HFFc6 (cell line): ENCODE results near the gene PNPLA6. TPM values are rescaled to one million over a fixed set of nuclear protein-coding genes. Genes with fewer than 3 reads are reported as not detected.

ENCODE experiments used
- DNase-seq: peaks from one replicate; pipeline ENCODE4 v3.0.0-alpha.2; 2018
- H3K27ac Mint-ChIP-seq: 2 replicates; pipeline ENCODE4 v1.8.0; 2020; ENCODE audit warnings: mild to moderate bottlenecking, mixed read lengths
- H3K27me3 Mint-ChIP-seq: 2 replicates; pipeline ENCODE4 v1.8.0; 2021; ENCODE audit warnings: mild to moderate bottlenecking, moderate library complexity, mixed read lengths; ENCODE audit not compliant: insufficient read depth
- H3K36me3 Mint-ChIP-seq: 2 replicates; pipeline ENCODE4 v1.8.0; 2021; ENCODE audit warnings: low read depth, mixed read lengths
- H3K4me1 Mint-ChIP-seq: 2 replicates; pipeline ENCODE4 v1.8.0; 2020; ENCODE audit warnings: low read depth, mixed read lengths
- H3K4me3 Mint-ChIP-seq: 2 replicates; pipeline ENCODE4 v1.8.0; 2020; ENCODE audit warnings: mild to moderate bottlenecking, moderate library complexity, mixed read lengths
- H3K9me3 Mint-ChIP-seq: 2 replicates; pipeline ENCODE4 v1.8.0; 2020; ENCODE audit warnings: mild to moderate bottlenecking, mixed read lengths
- total RNA-seq, 6 experiments: library from RNA; stranded (reverse); fragmentation: NEBNext Ultra II Directional; extraction: Animal tissue kit (Norgen Biotek cat#: 25700); gene quantifications; 2 replicates in 1 of 6; 3 replicates in 5 of 6; pipeline ENCODE4 v1.2.3, GENCODE V29; 2021
- TF ChIP-seq, protein P1 (sequence below): fragments of 200-600 bp; sonication (generic); IDR thresholded peaks from 2 replicates; pipeline ENCODE4 v1.5.0; 2021; ENCODE audit warnings: antibody characterized with exemption, mild to moderate bottlenecking

The PNPLA6 gene
- total RNA-seq, 6 experiments from 2014 or later = 123 to 157 (median 138) TPM

DNA sequence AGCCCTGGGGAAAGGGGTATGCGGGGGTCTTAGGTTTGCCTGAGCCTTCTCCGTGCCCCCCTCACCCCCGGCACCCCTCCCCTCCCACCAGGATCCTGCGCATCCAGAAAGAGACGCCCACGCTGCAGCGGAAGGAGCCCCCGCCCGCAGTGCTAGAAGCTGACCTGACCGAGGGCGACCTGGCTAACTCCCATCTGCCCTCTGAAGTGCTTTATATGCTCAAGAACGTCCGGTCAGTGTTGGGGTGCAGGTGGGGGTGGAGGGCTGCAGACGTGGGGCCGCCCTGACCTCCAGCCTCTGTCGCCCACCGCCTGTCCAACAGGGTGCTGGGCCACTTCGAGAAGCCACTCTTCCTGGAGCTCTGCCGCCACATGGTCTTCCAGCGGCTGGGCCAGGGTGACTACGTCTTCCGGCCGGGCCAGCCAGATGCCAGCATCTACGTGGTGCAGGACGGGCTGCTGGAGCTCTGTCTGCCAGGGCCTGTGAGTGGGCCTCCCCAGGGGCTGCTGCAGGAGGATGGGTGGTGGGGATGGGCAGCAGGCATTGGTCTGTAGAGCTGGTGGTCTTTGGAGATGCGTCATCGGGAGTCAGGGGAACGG, 4.4 kb downstream of the PNPLA6 start:
- Mint-ChIP-seq H3K4me3 (no peak overlapping the region), H3K4me1 (peaks cover 6% of the 10 kb centered on the region), H3K36me3 (peaks cover 21% of the 10 kb centered on the region), H3K9me3 (no peaks in the 10 kb centered on the region), H3K27me3 (peaks cover 2% of the 10 kb centered on the region), H3K27ac (no peak overlapping the region)
- TF ChIP-seq, protein P1, sequence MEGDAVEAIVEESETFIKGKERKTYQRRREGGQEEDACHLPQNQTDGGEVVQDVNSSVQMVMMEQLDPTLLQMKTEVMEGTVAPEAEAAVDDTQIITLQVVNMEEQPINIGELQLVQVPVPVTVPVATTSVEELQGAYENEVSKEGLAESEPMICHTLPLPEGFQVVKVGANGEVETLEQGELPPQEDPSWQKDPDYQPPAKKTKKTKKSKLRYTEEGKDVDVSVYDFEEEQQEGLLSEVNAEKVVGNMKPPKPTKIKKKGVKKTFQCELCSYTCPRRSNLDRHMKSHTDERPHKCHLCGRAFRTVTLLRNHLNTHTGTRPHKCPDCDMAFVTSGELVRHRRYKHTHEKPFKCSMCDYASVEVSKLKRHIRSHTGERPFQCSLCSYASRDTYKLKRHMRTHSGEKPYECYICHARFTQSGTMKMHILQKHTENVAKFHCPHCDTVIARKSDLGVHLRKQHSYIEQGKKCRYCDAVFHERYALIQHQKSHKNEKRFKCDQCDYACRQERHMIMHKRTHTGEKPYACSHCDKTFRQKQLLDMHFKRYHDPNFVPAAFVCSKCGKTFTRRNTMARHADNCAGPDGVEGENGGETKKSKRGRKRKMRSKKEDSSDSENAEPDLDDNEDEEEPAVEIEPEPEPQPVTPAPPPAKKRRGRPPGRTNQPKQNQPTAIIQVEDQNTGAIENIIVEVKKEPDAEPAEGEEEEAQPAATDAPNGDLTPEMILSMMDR = no peak
- no peak for DNase-seq

DNA sequence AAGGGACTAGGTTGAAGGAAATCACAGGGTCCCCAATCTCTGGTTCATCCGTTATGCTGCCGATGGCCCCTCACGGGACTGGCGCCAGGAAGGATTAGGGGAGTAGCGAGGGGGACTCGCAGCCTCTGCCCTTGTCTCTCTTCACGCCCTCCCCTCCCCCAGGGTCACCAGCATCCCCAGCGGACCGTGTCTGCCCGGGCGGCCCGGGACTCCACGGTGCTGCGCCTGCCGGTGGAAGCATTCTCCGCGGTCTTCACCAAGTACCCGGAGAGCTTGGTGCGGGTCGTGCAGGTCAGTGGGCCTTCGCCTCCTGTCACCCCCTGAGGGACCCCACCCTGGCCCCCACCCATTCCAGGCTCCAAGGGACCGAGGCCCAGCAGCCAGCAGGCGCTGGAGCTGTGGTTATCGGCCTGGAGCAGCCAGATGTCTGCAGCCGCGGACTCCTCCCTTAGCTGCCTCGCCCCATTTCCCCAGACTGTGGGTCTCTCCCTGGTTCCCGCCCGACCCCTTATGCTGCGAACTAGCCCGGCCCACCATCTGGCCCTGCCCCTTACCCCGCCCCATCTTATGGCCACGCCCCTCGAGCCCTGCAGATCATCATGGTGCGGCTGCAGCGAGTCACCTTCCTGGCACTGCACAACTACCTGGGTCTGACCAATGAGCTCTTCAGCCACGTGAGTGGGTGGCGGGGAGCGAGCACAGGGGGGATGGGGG, 5.4 kb downstream of the PNPLA6 start:
- no peaks in the 10 kb centered on the region for H3K9me3 Mint-ChIP-seq
- no peak for DNase-seq
- no peak overlapping the region for H3K4me3 Mint-ChIP-seq
- H3K27me3 Mint-ChIP-seq = peaks cover 3% of the 10 kb centered on the region
- TF ChIP-seq, protein P1 = no peak
- H3K36me3 Mint-ChIP-seq = peaks cover 23% of the 10 kb centered on the region
- H3K4me1 Mint-ChIP-seq = peaks cover 6% of the 10 kb centered on the region
- H3K27ac Mint-ChIP-seq = no peak overlapping the region

DNA sequence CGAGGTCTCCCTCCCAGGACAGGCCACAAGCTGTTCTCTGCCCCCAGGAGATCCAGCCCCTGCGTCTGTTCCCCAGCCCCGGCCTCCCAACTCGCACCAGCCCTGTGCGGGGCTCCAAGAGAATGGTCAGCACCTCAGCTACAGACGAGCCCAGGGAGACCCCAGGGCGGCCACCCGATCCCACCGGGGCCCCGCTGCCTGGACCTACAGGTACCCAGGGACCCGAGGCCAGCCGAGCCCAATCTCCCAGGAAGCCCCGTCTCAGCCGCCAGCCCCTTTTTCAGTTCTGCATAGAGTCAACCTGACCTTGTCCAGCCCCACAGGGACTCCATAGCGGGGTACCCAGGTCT, 5.9 kb downstream of the PNPLA6 start:
- no peak overlapping the region for H3K27ac Mint-ChIP-seq
- DNase-seq = no peak
- H3K36me3 Mint-ChIP-seq = peaks cover 26% of the 10 kb centered on the region
- no peaks in the 10 kb centered on the region for H3K9me3 Mint-ChIP-seq
- no peak overlapping the region for H3K4me3 Mint-ChIP-seq
- TF ChIP-seq, protein P1 = no peak
- H3K4me1 Mint-ChIP-seq = peaks cover 2% of the 10 kb centered on the region
- H3K27me3 Mint-ChIP-seq = peaks cover 4% of the 10 kb centered on the region

DNA sequence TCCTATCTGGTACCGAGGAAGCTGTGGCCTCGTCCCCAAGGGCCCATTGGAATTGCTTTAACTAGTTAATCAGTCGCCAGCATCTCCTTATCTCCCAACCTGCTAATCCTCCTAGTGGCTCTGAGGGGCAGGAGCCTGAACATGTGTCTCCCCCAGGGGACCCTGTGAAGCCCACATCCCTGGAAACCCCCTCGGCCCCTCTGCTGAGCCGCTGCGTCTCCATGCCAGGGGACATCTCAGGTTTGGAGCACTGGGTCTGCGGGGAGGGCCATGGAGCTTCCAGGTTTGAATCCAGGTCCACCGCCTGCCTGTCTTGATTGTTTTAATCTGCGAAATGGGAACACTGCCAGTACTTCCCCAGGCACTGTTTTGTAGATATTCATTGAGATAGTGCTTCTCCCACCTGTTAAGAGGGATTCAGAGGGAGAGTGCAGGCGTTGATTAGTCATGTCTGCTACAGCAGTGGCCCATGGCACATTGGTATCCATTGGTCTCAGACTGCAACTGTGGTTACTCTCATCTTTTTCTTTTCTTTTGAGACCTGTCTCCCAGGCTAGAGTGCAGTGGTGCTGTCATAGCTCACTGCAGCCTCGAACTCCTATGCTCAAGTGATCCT, 6.4 kb downstream of the PNPLA6 start:
- no peaks in the 10 kb centered on the region for H3K4me1 Mint-ChIP-seq
- peaks cover 4% of the 10 kb centered on the region for H3K27me3 Mint-ChIP-seq

DNA sequence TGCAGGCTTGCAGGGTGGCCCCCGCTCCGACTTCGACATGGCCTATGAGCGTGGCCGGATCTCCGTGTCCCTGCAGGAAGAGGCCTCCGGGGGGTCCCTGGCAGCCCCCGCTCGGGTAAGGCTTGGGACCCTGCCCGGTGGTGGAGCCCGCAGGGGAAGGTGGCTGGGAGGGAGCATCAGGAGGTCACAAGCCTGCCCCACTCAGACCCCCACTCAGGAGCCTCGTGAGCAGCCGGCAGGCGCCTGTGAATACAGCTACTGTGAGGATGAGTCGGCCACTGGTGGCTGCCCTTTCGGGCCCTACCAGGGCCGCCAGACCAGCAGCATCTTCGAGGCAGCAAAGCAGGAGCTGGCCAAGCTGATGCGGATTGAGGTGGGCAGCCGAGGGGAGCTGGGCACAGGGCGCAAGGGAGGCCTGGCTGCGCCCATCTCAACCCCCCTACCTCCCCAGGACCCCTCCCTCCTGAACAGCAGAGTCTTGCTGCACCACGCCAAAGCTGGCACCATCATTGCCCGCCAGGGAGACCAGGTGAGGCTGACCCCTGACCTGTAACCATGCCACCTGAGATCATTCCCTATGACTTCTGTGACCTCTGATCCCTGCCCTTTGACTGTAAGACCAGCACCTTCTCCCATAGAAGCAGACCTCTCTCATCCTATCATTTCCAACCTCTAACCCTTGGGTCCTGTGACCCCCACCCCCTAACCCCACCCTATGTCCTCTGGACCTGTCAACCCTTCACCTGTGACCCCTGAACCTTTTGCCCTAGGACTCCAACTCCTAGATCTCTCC, 7.2 kb downstream of the PNPLA6 start:
- H3K9me3 Mint-ChIP-seq = no peaks in the 10 kb centered on the region
- TF ChIP-seq, protein P1 = no peak
- no peaks in the 10 kb centered on the region for H3K4me1 Mint-ChIP-seq
- H3K36me3 Mint-ChIP-seq = peaks cover 26% of the 10 kb centered on the region
- no peak overlapping the region; the same call in 1 of the 2 replicates for H3K27ac Mint-ChIP-seq
- no peak for DNase-seq
- no peak overlapping the region for H3K4me3 Mint-ChIP-seq
- peaks cover 4% of the 10 kb centered on the region for H3K27me3 Mint-ChIP-seq

More for the DNA sequence above, 6.4 kb downstream of the PNPLA6 start:
- Mint-ChIP-seq H3K4me3 (no peak overlapping the region), H3K9me3 (no peaks in the 10 kb centered on the region), H3K36me3 (peaks cover 26% of the 10 kb centered on the region), H3K27ac (no peak overlapping the region; the same call in 1 of the 2 replicates)
- no peak for DNase-seq
- TF ChIP-seq, protein P1 = no peak
